GM18499 (cell line): ENCODE measurements around the gene CTIF.

Source experiments
- ATAC-seq: cut with Tn5 transposase; IDR thresholded peaks from one replicate; pipeline ENCODE4 v1.9.1; 2021; ENCODE audit warnings: moderate number of reproducible peaks; ENCODE audit not compliant: insufficient read depth, unreplicated experiment

CTIF gene

DNA sequence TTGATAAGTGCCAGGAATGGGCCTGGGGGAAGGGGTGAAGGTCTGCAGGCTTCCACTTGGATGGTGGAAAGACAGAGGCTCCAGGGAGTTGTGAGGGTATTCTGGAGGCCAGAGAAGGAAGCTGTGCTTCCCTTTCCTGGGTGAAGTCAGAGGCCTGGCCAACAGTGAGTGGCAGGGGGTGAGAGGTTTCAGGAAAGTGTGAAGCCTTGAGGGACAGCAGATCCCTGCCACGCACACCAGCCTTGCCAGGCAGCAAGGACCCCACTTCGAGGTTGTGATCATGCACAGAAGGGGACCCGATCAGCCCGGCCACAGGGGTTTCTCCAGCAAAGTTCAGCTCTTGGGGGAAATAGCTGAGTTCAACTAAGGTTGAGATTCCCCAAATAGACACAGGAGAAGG, 345.5 kb downstream of the CTIF start:
- no peak for ATAC-seq

DNA sequence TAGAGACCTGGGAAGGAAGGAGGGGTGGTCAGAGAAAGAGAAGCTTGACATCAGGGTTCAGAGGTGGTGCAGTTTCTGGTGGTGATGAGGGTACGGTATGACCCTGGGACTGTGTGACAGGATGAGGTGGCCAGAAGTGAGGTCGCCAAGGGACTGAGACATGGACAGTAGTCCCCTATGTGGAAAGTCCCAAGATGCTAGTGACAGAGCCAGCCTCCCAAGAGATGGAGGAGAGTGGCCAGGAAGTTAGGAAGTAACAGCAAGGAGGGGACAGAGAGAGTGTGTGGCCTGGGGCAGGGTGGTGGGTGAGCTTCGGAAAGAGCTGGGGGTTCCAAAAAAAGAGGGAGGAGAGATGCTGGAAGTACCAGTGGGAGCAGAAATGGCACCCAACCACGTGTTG, 345.9 kb downstream of the CTIF start:
- ATAC-seq, result no peak

DNA sequence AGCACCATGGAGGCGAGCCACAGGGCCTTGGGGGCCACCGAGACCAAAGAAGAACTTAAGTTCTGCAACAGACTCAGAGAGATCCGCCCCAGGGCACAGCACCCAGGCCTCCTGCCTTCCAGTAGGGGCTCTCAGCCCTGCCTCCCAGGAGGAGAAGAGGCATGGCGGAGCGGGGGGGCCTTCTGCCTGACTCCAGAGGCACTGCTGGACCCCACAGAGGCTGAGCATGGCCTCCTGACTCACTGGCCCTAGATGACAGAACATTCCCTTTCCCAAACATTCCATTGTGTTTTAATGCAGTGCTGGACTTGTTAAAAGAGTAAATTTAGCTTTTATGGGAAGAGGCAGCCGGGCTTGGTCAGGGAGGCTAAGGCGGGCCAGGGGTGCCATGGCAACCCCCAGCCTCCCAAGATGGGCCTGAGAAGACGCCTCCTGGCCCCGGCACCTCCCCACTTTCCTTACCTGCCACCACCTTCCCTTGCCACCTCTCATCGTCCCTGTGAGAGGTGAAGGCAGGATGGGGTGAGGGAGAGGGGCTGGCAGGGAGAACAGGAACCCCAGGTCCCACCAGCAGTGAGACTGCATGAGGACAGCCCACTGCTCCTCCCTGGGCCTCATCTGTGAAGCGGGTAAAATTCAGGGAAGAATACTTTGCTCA, 346.6 kb downstream of the CTIF start:
- no peak for ATAC-seq

DNA sequence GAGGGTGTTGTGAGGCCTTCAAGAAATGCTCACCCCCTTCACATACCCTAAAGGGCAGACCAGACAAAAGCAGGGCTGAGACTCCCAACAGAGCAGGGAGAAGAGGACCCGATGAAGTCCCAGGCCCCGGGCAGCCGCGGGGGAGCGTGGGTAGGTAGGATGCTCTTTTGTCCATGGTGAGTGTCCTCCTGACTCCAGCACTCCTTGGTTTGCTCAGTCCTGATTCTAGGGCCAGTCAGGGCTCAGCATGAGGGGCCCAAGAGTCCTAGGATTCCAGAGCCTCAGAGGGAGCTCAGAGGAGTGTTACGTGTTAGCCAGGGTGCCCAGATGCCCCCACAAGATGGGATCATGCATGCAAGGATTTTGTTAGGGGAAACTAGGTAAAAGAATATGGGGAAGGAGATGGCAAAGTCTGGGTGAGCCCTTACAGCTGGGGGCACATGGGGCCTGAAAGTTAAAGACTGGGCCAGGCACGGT, 347.1 kb downstream of the CTIF start:
- ATAC-seq, result no peak

DNA sequence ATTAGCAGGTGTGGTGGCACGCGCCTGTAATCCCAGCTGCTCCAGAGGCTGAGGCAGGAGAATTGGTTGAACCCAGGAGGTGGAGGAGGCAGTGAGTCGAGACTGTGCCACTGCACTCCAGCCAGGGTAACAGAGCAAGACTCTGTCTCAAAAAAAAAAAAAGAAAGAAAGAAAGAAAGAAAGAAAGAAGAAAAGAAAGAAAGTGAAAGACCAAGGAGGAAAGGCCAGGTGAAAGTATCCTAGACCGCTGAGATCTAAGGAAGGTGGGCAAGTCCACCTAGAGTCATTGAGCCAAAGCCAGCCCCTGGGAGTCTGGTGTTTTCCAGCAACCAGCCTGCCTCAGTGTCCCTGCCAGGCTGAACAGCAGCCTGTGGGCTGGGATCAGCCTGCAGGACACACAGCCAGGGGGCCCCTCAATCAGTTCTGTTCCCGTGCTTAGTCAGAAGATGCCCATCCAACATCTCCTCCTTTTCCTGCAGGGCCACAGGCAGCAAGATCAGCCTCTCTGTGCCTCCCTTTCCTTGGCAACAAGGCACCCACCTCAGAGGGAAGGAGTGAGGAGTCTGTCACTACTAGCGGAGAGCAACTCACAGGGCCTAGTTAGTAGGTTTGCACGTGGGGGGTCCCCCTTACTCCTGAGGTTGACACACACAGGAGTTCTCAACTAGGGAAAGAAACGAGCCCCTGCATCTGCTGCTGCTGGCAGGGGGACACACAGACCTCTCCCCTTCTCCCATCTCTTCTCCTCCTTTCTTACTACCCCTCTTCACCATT, 347.9 kb downstream of the CTIF start:
- no peak for ATAC-seq

DNA sequence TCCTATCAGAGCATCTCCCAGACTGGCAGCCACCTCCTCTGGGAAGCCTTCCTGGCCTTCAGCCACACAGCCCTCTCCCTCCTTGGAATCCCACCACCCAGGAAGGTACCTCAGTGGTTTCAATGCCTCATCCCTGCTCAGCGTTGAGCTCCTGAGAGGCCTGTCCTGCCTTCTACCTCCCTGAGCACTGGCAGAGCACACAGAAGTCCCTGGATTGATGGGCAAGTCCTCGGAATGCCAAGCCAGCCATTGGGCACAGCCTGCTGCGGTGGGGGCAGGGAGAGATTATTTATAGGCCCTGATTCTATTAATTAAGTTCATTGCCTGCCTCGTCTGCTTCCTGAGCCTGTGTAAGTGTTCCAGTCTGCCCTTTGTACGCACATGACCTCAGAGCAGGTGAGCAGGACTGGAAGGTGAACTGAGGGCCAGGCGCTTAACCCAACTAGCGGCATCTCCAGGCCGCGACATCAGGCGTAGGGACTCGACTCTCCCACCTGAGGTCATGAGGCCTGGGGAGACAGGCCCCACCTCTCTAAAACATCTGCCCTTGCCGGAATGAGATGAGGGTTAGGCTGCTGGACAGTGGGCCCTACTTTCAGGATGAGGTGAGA, 348.6 kb downstream of the CTIF start:
- ATAC-seq, result no peak

DNA sequence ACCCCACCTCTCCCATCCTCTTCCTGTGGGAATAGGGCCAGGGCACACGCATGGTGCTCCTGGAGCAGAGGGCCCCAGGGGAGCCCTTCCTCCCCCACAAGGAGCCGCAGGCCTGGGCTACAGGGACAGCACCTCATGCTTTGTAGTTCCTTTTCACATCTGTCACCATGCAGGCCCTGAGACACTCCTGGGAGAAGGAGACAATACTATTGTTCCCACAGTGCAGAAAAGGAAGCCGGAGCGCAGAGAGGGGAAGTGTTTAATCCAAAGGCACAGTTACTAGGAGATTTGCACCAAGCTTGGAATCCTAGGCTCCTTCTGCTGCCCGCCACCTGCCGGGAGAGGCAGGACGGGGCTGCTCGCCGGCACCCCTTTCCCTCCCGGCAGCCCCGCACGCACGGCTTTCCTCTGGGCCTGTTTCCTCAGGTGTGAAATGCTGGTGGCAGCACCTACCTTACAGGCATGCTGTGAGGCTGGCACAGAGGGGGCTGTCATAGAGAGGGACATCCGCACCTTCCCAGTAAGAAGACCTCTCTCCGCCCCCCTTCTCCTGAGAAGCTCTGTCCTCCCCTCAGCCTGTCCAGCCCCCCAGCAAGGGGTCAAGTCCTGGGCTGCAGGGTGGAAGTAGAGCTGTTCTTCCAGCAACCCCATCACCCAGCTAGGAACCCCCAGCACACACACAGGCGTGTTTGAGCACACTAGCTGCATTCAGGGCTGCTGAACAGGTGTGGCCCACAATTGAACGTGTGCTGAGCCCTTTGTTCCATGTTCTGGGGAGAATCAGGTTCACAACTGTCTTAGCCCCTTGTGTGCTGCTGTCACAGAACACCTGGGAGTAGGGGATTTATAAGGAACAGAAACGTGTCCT, 349.3 kb downstream of the CTIF start:
- ATAC-seq, result no peak

DNA sequence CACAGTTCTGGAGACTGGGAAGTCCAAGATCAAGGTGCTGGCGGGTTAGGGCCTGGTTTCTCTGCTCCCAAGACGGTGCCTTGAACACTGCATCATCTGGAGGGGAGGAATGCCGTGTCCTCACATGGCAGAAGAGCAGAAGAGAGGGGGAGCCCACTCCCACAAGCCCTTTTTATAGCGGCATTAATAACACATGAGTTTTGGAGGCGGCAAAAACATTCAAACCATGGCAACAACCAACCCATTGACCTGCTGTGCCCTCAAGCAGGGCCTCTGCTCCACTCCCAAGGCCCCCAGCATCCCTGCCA, 349.9 kb downstream of the CTIF start:
- ATAC-seq, result no peak

DNA sequence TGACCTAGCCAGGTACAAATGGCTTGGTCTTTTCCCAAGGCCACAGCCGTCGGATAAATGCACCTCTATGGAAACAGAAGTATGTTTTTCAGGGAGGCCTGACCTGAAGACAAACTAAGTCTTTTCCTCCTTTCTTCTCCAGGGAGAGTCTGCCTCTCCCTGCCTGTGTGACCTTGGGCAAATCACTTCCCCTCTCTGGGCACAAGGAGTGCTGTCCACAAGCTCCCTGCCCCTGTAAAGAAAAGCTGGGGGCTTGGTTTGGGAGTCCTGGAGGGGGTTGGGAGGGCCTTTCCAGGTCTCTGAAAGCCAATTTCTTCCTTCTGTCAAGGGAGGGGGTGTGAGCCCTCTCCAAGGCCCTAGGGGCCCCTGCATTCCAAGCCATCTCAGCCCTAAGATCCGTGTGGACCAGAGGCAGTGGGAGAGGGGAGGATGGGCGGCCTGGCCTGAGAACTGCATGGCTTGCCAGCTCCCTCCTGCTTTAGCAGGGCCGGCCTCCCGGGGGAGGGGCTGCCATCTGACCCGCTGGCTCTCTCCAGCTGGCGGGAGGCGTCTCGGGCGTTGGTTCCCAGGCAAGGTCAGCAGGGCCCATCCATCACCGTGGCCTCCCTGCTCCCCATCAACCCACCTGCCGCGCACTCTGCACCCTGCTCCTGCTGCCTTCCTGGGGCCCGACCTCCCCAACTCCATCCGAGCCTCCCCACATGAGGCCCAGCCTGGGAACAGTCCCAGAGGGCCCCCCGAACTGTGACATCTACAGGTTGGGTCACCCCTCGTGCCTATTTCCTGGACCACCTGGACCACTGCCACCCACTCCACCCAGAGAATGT, 350.5 kb downstream of the CTIF start:
- ATAC-seq, result no peak

DNA sequence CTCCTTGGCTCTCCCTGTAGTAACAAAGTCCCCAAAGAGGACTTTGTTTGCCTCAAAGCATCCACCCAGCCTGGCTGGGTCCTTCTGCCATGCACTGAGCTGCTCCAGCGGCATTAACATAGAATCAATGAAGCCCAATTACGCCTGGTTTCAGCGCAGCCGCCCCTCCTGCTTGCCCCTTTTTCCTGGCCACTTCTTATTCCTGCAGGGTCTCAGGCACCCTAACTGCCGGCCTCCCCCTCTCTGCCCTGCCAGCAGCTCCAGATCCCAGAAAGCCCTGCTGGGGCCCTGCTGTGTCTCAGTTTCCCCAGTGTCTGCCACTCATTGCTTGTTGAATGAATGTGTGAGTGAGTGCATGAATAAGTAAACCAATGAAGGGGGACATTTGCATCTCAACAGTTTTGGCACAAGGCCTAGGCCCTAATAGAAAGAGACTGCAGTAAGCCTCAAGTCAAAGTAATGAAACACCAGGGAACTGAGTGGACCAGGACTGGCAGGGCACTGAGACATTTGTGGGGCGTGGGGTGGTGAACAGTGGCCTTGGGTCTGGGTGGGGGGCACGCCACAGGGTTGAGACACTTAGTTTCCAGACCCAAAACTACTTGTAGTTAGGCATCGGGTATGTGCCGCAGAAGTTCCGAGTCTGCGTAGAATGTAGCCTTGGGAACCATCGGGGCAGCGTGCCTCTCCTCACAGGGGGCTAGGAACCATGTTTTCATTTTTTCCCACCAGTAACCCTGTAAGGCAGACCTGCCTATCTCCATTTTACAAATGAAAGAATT, 351.3 kb downstream of the CTIF start:
- ATAC-seq, result no peak

DNA sequence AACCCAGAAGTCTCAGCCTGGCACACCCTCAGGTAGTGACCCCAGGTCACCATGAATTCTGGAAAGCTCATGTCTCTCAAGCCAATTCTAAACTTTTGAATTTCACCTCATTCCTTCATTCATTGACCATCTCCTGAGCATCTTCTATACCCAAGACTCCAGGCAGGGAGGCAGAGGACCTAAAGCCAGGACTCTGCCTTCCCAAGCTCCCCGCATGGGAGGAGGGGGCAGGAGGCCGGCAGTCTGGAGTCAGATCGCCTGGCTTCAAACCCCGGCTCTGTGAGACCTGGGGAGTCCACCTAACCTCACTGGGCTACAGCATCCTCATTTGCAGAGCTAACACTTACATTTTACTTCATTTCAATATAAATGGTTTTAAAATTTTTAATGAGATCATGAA, 352.9 kb downstream of the CTIF start:
- ATAC-seq, result no peak

DNA sequence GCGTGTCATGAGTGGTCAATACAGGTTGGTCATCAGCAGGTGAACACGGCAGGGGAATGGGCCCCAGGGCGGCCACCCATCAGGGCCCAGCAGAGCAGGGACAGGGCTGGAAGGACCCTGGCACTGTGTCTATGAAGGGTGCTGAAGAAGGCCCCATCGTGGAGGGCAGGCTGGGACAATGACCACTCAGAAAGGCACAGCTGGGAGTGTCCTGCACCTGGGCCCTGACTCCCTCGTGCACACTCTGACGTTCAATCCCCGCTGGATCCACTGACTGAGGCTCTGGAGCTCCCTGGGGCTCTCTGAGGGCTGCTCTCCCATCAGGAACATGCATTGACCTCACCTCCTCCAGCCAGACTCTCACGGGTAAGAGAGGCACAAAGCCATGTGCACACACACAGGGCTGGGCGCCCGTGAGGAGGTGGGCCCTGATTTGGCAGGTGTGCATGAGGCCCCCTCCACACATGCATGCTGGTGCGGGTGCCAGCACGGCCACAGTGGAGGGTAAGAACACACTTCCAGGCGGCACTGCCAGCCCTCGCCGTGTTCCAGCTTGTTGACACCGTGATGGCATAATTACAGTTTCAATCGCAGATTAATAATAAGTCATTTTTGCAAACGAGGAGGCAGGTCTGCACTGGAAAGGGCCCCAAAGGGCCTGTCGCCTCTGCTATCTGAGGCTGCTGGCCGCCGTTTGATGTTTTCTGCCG, 353.5 kb downstream of the CTIF start:
- ATAC-seq, result no peak

DNA sequence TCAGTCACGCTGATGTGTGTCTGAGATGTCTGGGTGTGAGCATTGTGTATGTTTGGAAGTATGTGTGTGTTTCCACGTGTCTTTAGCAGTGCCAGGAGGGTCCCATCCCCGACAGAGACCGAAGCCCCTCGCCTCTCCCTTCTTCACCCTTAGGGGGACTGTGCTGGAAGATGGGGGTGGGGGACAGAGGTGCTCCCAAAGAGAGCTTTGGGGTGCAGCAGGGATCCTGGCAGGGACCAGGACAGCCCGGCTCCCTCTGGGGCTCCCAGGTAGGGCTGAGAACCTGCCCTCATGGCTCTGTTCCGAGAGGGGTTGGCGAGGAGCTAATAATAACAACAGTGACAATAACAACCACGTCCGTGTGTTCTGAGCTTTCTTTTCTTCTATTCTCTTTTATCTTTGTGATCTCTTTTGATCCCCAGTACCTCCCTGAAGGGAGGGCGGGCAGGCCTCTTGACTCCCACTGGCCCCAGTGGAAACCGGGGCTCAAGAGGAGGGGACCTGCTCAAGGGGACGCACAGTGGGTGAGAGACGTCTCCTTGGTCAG, 354.3 kb downstream of the CTIF start:
- ATAC-seq, result no peak

DNA sequence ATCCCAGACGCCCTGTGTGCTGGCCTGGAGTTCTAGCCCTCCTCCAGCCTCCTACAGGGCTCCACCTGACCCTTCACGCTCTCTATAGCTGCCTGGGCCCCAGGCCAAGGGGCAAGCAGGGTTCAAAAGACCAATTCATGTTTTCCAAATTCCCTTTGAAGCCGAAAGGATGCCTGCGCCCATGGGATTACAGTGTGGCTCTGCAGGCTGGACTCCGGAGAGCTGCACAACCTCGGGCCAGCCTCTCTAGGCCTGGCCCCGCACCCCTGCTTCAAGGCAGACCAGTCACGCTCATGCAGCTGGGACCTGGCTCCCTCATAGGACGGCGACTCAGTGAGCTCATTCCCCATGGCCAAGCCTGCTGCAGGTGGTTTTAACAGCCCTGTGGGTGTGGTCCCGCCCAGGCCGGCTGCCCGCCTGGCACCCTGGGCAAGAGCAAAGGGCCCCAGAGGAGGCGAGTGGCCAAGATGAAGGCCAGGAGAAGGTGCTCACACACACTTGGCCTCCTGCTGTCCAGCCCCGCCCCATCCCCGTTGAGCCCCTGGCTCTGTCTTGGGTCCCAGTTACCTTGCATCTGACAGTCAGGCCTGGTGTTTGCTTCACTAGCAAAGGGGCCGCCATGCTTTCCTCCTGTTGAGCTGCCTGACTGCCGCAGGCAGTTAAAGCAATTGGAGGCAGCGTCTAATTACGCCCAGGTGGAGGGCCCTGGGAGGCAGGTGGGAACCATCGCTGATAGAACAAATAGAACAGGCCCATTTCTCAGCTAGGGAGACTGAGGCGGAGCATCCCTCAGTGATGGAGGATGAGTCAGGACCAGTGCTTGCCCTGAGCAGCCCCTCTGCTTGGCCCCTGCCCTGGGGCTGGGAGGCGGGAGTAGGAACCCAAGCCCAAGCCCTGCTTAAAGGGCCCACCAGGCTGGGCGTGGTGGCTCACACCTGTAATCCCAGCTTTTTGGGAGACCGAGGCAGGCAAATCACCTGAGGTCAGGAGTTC, 355.1 kb downstream of the CTIF start:
- no peak for ATAC-seq

DNA sequence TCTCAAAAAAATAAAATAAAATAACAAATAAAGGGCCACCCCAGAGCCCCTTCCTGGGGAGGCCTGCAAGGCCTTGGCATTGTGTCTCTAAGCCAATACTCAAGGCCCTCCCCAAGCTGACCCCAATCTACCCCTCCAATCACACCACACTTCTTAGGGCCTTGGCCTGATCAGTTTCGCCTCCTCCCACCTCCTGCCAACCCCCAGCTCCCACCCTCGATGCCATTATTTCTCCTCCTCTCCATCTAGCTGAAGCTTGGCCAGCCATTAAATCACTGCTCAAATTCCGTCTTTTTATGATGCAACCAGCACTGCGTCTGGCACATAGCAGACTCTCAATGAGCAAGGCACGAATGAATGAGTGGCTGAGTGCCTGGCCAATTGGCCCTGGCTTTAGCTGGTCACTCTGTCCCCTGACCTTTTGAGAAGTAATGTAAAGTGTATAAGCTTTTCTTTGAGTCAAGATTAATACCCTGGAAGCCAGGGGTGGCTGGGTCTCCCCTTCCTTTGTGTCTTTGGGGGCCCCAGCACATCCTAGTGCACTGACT, 356.0 kb downstream of the CTIF start:
- ATAC-seq, result no peak

DNA sequence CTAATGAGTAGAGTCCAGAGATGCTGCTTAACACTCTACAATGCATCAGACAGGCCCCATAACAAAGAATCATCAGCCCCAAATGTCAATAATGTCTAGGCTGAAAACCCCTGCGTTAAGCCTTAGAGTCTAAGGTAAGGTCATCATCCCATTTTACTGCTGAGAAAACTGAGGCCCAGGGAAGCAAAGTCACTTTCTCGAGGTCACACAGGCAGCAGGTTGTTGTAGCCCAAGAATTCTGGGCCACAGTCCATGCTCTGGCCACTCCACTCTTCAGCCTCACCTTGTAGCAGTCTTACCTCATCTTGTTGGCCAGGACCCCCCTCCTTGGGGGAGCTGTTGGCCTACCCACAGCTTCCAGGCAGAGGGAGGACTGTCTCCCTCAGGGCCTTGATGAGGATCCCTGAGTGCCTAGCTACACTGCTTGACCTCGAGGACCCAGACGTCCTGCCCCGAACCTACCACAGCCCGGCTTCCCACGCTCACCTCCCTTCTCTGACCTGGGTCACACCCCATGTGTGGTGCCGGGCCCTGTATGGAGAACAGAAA, 357.6 kb downstream of the CTIF start:
- ATAC-seq, result no peak
